Kasumi-1 (cell line): Measurements from ENCODE around the gene CCSER2.
"Not testable (repeated sequence)": the region's sequence is repeated elsewhere in the genome, so short reads cannot be mapped to it uniquely, and the experiment has no call there.

ENCODE experiments used
- DNase-seq, 2 experiments: peaks; one replicate each; lab custom pipeline; 2025; lab: John Stamatoyannopoulos, UW

Gene CCSER2

DNA sequence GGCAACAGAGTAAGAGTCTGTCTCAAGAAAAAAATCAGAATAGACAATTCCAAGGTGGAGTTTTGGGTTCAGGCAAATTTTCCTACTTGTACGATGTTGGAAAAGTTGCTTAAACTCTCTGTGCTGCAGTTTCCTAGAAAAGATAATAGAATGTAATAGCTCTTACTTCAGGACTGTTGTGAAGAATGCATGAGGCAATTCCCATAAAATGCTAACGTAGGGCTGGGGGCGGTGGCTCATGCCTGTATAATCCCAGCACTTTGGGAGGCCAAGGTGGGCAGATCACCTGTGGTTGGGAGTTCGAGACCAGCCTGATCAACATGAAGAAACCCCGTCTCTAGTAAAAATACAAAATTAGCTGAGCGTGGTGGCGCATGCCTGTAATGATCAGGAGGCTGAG, 121.0 kb downstream of the CCSER2 start:
- DNase-seq, result not testable (repeated sequence)

DNA sequence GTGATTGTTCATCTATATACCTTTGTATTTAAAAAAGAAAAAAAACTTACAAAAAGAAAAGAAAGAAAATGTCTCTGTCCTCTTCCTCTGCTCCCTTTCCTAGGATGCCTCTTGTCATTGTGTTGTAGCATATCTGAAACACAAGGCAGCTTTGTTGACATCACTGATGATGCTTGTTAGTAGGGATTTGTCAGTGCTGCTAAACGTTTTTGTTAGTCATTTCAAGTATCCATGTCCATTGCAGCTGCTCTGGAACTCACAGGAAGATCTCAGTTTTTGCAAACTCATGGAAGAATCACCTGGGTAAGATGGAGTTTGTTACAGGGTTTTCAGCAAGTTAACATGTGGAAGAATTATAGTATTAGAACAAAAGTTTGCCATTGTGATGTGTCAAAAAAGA, 123.6 kb downstream of the CCSER2 start:
- DNase-seq, result no peak

DNA sequence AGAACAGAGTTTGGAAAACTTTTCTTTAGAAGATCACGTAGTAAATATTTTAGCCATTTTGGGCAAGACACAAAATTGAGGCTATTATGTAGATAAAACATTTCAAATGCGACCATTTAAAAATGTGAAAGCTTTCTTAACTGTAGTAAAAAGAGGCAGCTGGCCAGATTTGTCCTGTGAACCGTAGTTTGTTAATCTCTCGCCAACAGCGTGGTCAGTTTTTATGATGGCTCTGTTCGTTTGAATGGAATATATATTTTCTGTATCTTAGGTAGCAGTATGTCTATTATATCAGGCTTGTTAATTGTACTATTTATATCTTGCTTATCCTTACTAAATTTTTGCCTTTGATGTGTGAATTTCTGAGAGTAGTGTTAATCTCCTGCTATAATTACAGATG, 124.9 kb downstream of the CCSER2 start:
- no peak for DNase-seq

DNA sequence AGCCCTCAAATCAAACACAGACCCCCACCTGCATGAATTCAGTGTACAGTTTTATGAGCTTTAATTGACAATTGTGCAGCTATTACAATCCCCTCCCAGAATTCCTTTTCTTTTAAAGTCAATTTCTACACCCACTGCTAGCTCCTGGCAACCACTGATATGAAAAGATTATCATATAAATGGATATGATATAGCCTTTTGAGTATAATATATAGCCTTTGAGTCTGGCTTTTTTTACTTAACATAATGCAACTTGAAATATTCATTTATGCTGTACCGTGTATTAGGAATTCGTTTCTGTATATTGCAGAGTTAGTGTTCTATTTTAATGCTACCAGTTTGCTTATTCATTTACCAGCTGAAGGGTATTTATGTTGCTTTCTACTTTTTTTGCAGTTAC, 127.7 kb downstream of the CCSER2 start:
- DNase-seq, result no peak

DNA sequence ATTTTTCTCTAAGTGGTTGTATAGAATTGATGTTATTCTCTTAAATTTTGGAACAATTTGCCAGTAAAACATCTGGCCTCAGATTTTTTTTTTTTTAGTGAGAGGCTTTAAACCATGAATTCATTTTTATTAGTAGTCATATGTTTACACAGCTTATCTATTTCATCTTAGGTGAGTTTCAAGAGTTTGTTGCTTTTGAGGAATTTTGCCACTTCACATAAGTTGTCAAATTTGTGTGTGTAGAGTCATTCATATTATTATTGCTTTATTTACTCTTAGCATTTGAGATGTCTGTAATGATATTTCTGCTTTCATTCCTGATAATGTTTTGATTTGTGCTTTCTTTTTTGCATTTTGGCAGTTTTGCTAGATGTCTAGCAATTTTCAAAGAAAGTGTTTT, 132.1 kb downstream of the CCSER2 start:
- no peak for DNase-seq

DNA sequence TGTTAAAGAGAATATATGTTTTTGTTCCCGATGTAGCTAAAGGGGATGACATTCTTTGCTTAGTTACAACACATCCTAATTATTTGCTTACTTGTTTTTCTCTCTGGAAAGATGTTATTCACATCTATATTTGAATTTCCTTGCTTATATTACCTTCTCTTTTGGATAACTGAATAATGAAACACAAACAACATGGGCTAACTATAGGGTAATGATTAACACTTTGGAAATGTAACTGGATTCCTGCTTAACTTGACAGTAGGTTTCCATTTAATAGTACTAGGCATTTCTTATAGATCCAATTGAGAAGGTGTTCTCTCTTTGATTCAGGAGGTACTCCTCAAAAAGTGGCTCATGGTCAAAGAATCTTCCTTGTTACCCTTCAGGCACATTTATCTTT, 141.1 kb downstream of the CCSER2 start:
- no peak for DNase-seq

DNA sequence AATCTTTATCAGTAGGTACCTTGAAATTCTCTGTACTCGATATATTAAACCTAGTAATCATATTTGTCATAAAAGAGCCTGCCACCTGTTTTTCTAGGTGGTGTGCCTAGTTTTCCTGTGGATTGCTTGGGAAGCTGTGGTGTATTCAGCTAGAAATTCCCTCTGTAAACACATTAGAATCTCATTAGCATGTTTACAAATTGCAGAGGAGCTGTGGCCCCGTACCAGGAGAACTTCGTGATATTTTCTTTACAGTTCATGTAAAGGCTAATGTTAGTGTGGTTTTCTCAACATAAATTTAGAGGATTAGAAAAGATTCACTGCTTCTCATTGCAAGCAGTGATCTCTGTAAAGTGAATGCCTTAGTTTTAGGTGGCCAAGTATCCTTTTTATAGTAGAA, 144.7 kb downstream of the CCSER2 start:
- DNase-seq, result no peak

DNA sequence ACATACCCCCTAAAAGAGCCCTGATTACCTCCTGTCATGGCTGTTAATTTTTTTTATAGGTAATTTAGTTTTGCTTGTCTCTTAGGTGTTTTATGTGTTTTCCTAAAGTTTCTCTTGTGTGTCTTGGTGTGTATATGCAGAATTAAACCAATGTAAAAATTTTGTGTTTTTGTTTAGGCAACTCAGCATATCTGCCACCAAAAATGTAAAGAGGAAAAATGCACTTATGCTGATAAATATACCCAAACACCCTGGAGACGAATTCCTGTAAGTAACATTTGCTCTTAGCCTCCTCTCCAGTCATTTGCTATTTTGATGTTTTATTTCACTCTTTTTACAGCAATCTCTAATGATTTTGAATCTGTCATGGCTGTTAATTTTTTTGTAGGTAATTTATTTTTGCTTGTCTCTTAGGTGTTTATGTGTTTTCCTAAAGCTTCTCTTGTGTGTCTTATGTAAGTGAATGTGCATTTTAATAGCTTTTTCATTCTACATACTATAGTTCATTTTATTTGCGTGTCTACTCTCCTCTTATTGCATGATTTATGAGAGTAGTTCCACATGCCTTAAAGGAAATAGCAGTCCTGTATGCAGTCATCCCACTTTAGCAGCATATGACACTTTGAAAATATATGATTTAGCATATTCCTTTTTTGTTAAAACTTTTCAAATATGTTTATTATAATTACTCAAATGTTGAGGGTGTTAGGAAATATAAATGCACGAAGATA, 149.2 kb downstream of the CCSER2 start:
- DNase-seq, result no peak

DNA sequence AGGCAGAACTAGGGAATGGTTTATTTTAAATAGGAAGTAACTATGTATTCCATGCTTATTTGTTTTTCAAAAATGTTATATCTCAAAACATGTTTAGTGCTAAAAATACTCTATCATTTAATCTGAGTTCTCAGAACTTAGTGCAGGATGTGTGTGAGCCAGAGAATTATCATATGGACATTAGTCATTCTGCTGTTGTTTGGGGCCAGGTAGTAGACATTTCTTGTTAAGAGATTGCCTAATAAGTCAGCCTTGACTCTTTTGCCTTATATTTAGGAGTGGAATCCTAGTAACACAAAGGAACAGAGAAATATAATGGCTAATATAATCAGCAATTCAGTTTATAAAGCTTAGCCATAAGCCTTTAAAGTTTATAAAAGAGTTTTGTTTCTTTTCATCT, 149.8 kb downstream of the CCSER2 start:
- no peak for DNase-seq

DNA sequence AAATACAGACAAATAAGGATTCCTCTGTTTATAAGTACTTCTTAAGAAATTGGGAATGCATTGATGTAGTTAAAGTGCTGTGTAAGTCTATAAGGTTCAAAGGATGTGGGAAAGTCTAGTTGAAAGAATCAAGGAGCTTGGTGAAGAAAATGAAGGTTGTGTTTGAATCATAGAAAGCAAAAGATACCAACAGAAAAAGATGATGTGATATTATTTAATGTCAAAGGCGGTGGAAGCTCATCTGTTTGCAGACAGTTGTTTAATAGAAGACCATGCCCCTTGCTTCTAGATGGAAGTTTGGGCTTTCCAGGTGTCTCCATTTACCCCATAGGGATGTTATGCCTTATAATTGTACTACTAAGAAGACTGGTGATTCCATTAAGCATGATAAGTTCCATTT, 150.3 kb downstream of the CCSER2 start:
- no peak for DNase-seq

DNA sequence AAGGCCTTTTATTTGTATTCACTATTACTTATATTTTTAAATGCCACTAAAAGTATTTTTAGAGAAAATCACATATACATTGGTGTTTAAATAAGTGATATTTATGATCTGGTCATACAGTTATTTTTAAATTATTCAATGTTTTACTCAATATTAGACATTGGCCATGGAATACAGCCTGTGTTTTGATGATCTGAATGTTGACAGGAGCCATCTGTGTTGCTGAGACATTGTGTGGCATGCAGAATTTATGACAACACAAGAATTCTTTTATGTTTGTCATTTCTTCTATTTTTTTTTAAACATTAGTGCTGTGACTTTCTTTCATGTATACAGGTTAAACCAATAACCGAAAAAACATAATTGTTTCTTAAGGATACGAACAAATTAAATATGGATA, 156.2 kb downstream of the CCSER2 start:
- DNase-seq, result no peak

DNA sequence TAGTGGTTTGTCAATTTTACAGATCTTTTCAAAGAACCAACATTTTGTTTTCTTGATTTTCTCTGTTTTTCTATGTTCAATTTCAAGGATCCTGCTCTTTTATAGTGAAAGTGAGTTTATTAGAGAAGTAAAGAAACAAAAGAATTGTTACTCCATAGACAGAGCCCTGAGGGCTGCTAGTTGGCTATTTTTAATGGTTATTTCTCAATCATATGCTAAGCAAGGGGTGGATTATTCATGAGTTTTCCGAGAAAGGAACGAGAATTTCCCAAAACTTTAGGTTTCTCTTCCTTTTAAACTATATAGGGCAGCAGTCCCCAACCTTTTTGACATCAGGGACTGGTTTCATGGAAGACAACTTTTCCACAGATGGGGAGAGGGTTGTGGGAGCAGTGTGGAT, 165.0 kb downstream of the CCSER2 start:
- no peak for DNase-seq

DNA sequence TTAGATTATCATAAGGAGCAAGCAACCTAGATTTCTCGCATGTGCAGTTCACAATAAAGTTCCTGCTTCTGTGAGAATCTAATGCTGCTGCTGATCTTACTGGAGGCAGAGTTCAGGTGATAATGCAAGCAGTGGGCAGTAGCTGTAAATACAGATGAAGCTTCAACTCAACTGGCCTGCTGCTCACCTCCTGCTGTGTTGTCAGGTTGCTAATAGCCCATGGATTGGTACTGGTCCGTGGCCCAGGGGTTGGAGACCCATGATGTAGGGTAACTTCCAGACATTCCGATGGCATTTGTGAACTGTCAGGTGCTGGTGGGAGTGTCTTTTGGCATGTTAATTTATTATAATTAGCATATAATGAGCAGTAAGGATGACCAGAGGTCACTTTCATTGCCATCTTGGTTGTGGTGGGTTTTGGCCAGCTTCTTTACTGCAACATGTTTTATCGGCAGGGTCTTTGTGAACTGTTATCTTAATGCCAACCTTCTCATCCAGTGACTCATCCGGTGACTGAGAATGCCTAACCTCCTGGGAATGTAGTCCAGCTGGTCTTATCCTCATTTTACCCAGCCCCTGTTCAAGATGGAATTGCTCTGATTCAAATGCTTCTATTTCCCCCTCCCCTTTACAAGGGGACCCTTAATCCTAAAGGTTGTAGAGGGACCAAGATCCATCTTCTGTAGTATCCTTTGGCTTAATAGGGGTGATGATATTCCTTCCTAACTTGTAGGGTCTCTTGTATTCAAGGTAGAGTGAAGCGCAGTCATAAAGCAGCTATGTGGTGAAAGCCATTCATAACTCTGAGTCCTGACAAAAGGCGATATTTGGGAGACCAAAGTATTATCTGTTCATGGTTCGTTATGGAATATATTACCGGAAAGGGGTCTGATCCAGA, 165.8 kb downstream of the CCSER2 start:
- DNase-seq, result no peak

DNA sequence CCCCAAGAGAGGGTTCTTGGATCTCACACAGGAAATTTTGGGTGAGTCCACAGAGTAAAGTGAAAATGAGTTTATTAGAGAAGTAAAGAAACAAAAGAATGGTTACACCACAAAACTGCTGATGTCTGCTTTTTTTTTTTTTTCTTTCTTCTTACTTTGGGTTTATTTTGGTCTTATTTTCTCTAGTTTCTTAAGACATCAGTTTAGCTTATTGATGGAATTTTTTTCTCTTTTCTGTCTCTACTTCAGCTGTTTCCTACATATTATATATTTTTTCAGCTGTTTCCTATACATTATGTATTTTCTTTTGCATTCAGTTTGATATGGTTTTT, 166.4 kb downstream of the CCSER2 start:
- no peak for DNase-seq

DNA sequence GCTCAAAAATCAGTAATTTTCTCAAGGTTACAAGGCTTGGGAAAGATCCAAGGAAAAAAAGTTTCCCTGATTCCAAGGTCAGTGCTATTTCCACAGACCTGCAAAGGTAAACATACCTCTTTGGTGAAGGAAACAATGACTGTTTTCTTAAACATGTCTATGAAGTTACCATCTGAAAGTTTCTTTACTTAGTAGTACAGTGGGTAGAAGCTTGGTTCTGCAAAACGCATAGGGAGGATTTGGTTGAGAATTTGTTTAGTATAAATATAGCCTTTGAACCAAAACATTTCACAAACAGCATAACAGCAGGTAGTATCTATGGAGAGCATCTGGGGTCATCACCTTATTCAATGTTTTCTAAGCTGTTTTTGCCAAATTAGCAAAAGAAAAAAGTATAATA, 169.6 kb downstream of the CCSER2 start:
- DNase-seq, result no peak

DNA sequence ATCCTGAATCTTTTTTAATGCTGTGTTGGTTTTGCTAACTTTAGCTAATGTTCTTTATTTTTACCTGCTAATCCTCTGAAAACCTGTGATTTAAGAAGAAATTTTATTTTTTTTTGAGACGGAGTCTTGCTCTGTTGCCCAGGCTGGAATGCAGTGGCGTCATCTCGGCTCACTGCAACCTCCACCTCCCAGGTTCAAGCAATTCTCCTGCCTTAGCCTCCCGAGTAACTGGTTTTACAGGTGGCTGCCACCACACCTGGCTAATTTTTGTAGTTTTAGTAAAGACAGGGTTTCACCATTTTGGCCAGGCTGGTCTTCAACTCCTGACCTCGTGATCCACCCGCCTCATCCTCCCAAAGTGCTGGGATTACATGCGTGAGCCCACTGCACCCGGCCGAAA, 170.7 kb downstream of the CCSER2 start:
- DNase-seq, result not testable (repeated sequence)

DNA sequence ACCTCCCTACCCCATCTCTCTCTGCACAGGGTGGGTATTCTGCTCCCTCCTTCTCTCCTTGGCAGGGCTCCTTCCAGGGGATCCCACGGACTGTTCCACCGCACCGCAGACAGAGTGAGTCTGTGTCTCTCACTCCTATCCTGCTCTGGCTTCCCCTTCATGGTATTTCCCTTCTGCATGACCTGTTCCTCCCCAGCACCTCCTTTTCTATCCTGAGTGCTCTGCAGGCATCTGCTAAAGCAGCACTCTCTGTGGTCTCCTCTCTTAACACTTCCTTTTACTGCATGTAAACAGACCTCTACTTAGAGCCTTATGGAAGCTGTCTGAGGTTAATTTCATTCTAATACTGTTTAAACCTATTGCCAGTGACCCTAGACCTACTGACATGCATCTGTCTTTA, 171.5 kb downstream of the CCSER2 start:
- DNase-seq, result peak; percentile 81 to 88

DNA sequence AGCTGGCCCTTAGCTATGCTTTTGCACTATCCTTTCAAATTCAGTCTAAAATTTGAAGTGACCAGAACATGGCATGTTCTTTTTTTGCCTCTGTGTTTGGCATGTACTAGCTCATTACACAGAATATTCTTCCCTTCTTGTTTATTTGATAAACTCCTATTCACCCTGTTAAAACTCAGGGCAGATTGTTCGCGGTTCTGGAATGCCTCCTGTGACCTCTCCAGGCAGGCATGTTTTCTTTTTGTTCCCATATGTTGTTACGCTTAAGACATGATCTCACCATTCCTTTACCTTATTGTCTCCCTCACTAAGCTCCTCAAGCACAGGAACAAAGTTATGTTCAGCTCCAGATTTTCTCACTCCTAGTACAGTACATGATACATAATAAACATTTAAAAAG, 181.7 kb downstream of the CCSER2 start:
- DNase-seq, result no peak

DNA sequence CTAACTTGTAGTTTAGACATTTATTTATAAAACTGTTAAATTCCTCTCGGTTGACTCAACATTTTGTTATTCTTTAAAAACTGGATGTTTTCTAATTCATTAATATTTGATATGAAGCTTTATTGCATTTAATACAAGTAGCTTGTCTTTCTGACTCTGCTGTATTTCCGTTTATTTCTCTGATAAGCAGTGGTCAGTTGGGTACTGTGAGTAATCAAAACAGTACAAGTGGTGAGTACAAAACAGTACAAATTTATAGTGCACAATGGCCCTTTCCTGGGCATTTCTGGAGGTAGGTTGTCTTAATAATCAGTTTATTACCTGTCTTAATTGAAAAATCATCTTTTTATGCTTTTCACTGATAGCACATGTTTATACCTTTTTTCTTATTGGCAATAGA, 182.7 kb downstream of the CCSER2 start:
- no peak for DNase-seq

DNA sequence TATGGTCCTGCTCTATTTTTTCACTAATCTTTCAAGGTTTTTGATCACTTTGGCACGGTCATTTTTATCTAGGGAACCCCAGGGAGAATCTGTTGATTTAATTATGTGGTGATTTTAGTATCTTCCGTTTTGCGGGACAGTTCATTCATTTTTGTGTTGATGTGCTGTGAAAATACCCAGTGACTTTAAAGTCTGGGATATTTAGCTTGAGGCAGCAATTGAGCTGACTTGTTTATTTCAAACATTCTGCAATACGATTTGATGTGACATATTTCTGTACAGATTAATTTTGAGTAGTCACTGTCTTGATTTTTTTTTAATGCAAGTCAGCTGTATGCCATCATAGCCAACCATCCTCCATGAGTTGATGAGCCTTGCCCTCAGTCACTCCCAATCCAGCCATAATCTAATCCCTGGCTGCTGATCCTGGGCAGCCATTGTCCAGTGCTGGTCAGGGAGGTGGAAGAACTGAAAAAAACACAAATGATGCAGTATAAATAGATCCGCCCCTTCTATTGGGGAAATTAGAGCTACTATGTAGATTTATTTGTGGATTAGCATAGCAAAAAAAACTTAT, 183.4 kb downstream of the CCSER2 start:
- no peak for DNase-seq

DNA sequence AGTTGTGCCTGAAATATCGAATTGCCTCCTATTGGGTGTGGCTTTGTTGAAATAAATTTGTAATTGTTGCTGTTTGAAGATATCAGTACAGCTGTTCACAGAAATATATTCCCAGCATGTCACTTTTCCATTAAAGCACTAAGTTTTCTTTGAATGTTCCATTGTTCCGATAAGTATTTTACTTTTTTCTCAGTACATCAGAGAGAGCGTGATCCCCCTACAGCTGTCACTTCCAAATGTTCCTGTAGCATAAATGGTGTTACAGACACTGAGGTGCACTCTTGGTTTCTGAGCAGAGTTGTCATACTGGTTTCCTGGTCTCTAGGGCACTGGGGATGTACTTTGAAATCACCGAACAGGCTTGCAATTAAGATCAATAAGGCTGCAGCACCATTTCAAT, 189.2 kb downstream of the CCSER2 start:
- no peak for DNase-seq

DNA sequence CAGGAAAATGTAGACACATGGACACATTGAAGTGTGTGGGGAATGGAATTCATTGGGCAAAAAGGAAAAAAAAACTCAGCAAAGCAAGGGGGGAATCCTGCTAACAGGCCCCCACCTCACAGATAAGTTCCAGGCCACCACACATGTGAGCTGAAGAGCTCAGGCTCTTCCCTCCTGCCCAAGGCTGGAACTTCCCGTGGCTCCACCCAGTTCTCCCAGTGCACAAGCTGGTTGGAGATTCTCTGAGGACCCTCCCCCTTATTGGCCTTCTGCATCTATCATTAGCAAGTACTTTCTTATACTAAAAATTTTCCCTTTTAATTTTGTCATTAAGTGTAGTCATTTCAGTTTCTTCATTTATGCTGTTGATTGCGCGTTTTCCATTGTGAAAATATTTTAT, 190.8 kb downstream of the CCSER2 start:
- DNase-seq, result no peak

DNA sequence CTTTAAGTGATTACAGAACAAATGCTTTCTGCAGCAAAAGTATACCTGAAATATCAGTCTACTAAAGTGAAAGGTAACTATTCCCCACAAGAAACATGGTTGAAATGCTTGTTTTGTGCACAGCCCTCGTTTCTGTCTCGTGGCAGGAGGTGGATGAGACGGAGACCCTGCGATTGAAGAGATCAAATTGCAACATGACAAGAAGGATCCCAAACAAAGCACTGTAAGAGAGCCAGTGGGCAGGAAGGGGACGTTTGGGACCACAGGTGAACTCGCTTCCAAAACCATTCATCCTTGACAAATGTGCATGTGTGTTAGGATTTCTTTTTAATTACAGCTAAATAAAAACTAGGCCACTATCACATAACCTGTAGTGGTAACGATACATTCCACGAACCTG, 192.6 kb downstream of the CCSER2 start:
- no peak for DNase-seq
